GM13976 (cell line): ENCODE measurements around the gene OXTR.

ENCODE experiments used
- DNase-seq: peaks from one replicate; pipeline ENCODE4 v3.0.0; 2012; ENCODE audit warnings: low spot score
- CTCF ChIP-seq: IDR thresholded peaks from 2 replicates; pipeline ENCODE4 v1.5.1; 2012; ENCODE audit warnings: borderline replicate concordance, mild to moderate bottlenecking; ENCODE audit not compliant: insufficient read depth; ENCODE audit errors: extremely low read depth, missing control alignments, control extremely low read depth
- in situ Hi-C: fragments of 300-500 bp; cut with MboI; formaldehyde crosslinking; loops from one replicate; pipeline ENCODE4 v1.12.0; 2022; ENCODE audit warnings: low sequenced_read_pairs, mixed read lengths, inconsistent platforms; ENCODE audit not compliant: unreplicated experiment

OXTR gene

DNA sequence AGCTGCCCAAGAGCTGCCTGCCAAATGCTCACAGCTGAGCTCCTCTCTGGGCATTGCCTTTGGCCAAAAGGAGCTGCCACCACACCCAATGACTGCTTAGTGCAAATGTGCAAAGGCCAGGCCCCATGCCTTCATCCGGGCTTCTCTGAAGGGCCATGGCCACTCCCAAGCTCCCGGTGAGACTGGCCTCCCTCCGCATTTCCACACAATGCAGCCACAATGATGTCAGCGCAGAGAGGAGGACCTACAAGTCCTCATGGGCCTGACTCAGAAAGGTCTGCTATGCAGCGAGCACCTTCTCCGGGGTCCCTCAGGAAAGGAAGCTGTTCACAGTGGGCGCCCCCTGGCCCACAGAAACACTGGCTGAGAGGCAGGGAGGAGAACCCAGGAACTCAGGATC, 12.7 kb downstream of the OXTR start:
- in situ Hi-C loops, result no loop called here
- no peak for TF ChIP-seq CTCF
- DNase-seq, result no peak

DNA sequence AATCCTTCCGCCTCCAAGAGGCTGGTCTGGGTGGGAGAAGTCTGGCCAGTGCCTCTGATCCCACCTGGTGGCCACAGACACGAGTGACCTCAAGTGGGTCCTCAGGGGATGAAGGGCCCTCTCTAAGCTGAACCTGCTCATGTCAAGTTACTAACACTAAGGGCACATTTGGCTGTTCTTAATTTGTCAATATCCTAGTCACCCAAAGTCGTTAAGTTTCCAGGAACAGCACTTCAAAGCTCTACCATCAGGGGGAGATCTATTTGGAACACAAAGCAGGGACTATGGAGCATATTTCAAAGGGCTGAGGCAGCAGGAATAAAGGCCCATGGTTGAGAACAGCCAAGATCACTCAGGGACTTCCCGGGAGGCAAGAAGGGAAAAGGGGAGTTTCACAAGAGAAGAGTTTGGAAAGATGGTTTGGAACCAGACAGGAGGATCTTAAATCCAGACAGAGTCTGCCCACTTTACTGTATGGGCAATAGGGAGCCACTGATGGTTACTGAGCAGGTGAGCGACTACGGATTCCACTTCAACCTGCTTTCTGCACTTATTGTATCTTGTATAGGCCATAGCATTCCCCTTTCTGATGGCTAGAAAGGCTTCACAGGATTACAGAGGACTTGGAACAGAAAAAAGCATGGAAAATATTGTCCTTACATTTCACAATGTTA, 13.7 kb downstream of the OXTR start:
- DNase-seq, result no peak
- in situ Hi-C loops, result no loop called here
- no peak for TF ChIP-seq CTCF

DNA sequence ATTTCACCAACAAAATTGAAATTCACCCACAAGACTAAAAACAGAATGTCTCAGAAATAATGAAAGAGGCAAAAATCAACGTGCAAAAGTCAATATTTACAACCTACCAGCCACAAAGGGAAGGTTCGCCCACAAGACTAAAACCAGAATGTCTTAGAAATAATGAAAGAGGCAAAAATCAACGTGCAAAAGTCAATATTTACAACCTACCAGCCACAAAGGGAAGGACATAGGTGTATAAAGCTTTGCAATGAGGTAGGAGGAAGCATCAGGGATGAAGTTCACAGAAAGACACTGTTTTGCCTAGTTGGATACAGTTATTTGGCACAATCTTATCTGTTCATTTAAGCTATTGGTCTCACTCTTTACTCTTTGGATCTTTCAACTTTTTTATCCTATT, 14.3 kb downstream of the OXTR start:
- in situ Hi-C loops, result no loop called here
- no peak for DNase-seq
- no peak for TF ChIP-seq CTCF

DNA sequence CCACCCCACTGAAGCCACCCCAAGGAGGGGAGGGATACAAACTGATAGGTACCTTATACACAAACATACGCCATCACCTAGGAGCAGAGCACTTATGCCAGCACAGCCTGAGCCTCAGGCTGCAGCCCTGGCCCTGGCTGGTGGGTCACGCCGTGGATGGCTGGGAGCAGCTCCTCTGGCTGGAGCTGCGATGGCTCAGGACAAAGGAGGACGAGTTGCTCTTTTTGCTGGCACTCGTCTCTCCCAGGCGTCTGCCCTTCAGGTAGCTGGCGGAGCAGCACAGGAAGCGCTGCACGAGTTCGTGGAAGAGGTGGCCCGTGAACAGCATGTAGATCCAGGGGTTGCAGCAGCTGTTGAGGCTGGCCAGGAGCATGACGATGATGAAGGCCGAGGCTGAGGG, 16.6 kb downstream of the OXTR start:
- TF ChIP-seq CTCF, result no peak
- in situ Hi-C loops, result no loop called here
- no peak for DNase-seq

GRCh38 chr3:8749316-8749715, 20.1 kb downstream of the OXTR start:
- TF ChIP-seq CTCF, result no peak
- in situ Hi-C loops, result no loop called here
- no peak for DNase-seq

DNA sequence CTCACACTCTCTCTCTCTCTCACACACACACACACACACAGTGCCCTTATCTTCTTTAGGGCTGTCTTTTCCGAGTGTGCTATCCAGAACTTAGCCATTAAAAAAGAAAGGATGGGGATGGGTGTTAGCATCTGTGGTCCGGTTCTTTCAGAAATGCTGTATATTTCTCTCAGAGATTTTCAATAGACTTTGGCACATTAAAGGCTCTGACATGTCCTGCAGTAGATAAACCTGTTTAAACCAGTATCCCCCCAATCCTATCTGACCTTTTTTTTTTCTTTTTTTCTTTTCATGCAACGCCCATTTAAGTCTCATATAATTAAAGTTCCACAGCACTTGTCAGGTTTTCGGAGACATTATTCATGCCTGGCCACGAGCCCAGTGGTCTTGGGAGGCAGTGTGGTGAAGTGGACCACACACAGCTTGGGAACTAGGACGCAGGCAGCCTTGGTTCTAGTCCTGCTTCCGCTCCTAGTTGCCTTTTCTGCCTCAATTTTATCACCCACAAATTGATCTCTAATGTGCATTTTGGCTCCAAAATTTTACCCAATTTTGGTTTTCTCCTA, 22.6 kb downstream of the OXTR start:
- TF ChIP-seq CTCF, result no peak
- no peak for DNase-seq
- in situ Hi-C loops, result no loop called here

DNA sequence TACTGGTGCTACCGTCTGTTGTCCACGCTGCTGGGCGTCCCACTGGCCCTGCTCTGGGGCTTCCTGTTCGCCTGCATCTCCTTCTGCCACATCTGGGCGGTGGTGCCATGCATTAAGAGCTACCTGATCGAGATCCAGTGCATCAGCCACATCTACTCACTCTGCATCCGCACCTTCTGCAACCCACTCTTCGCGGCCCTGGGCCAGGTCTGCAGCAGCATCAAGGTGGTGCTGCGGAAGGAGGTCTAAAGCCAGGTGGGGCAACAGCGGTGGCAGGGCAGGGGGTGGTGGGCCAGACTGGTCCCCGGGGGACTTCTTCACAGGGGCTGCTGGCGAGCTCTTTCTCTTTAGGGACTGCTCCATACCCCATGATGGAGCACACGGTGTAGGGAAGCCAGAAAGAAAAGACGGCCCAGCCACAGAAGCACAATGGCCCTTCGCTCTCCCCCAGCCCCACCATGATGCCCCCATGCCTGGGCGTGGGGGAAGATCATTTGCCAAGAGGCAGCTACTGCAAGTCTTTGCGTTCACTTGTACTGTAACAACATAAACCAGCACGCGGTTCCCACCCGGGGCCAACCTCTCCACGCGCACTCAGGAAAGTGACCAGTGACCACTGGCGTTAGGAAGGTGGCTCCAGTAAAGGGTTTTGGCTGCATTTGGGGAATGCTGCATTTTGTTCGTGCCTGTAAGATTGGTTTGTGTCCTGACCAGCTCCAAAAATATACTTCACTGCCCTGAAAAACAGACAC, 23.6 kb downstream of the OXTR start:
- TF ChIP-seq CTCF, result no peak
- DNase-seq, result no peak
- in situ Hi-C loops, result no loop called here
